Caco-2 (cell line): Measurements from ENCODE around the gene F5. TPM values are rescaled to one million over a fixed set of nuclear protein-coding genes. Genes with fewer than 3 reads are reported as not detected.

Experiments used
- BruUV-seq: library from RNA; stranded (reverse); fragments of 400-500 nt; replicated peaks from 2 replicates; lab custom pipeline; 2021; lab: Mats Ljungman, UMichigan
- CTCF ChIA-PET: fragments of 300-600 bp; sonication (Branson Sonifier 250); formaldehyde crosslinking; loops from one replicate; lab custom pipeline; 2022; ENCODE audit warnings: antibody characterized with exemption; lab: Charles Lee
- POLR2A ChIA-PET: fragments of 300-600 bp; sonication (Branson Sonifier 250); formaldehyde crosslinking; loops from one replicate; lab custom pipeline; 2022; ENCODE audit warnings: antibody characterized with exemption; lab: Charles Lee
- DNase-seq, 2 experiments: peaks; one replicate each; pipeline versions ENCODE4 v3.0.0 to v3.0.0-alpha.2; 2020 to 2022
- H3K27me3 ChIP-seq: replicated peaks from 2 replicates; pipeline ENCODE4 v1.6.0; 2011; ENCODE audit warnings: low read length; ENCODE audit not compliant: control insufficient read depth, insufficient read depth
- H3K36me3 ChIP-seq: 2 replicates; pipeline ENCODE4 v1.5.1; 2011; ENCODE audit warnings: low read length; ENCODE audit not compliant: control insufficient read depth, insufficient read depth
- H3K4me1 ChIP-seq: fragments of 250-450 bp; sonication (Bioruptor Pico); 2 replicates; pipeline ENCODE4 v1.5.1; 2020; ENCODE audit warnings: mild to moderate bottlenecking
- H3K4me3 ChIP-seq: 2 replicates; pipeline ENCODE4 v1.5.1; 2011; ENCODE audit warnings: low read depth, mild to moderate bottlenecking, control low read depth, low read length
- H3K9me3 ChIP-seq: fragments of 250-450 bp; sonication (Bioruptor Pico); 2 replicates; pipeline ENCODE4 v1.5.1; 2020; ENCODE audit warnings: mild to moderate bottlenecking, moderate library complexity
- H3K27ac Mint-ChIP-seq: one replicate; pipeline ENCODE4 v1.8.0; 2022; ENCODE audit warnings: mixed read lengths; ENCODE audit not compliant: unreplicated experiment
- H3K27me3 Mint-ChIP-seq: one replicate; pipeline ENCODE4 v1.8.0; 2022; ENCODE audit warnings: mixed read lengths; ENCODE audit not compliant: insufficient read depth, unreplicated experiment
- H3K36me3 Mint-ChIP-seq: one replicate; pipeline ENCODE4 v1.8.0; 2022; ENCODE audit warnings: mild to moderate bottlenecking, mixed read lengths; ENCODE audit not compliant: insufficient read depth, unreplicated experiment
- H3K4me1 Mint-ChIP-seq: one replicate; pipeline ENCODE4 v1.8.0; 2022; ENCODE audit warnings: low read depth, mixed read lengths; ENCODE audit not compliant: unreplicated experiment
- H3K4me3 Mint-ChIP-seq: one replicate; pipeline ENCODE4 v1.8.0; 2022; ENCODE audit warnings: mild to moderate bottlenecking, moderate library complexity, mixed read lengths; ENCODE audit not compliant: unreplicated experiment
- H3K9me3 Mint-ChIP-seq: one replicate; pipeline ENCODE4 v1.8.0; 2022; ENCODE audit warnings: mixed read lengths; ENCODE audit not compliant: unreplicated experiment
- intact Hi-C: fragments of 100-400 bp; cut with micrococcal nuclease; formaldehyde crosslinking; loops from one replicate; pipeline ENCODE4 v1.10.0; 2022; ENCODE audit not compliant: unreplicated experiment
- total RNA-seq: library from RNA; stranded (reverse); gene quantifications from 2 replicates; pipeline ENCODE4 v1.2.3, GENCODE V29; 2022
- TF ChIP-seq, protein P1 (sequence below), 2 experiments: fragments of 200-600 bp in 1 of 2; IDR thresholded peaks; 1 replicate in 1 of 2; 2 replicates in 1 of 2; pipeline versions ENCODE4 v1.5.1 to v1.8.0; 2011 to 2022; ENCODE audit warnings: antibody characterized with exemption in 1 of 2, control low read depth in 1 of 2, inconsistent platforms in 1 of 2, low read depth in 1 of 2, low read length in 1 of 2, mild to moderate bottlenecking in 1 of 2, moderate library complexity in 1 of 2; ENCODE audit not compliant: insufficient read depth in 1 of 2, severe bottlenecking in 1 of 2, unreplicated experiment in 1 of 2

The F5 gene
- total RNA-seq, 1 experiment from 2014 or later, result 0.50 TPM

DNA sequence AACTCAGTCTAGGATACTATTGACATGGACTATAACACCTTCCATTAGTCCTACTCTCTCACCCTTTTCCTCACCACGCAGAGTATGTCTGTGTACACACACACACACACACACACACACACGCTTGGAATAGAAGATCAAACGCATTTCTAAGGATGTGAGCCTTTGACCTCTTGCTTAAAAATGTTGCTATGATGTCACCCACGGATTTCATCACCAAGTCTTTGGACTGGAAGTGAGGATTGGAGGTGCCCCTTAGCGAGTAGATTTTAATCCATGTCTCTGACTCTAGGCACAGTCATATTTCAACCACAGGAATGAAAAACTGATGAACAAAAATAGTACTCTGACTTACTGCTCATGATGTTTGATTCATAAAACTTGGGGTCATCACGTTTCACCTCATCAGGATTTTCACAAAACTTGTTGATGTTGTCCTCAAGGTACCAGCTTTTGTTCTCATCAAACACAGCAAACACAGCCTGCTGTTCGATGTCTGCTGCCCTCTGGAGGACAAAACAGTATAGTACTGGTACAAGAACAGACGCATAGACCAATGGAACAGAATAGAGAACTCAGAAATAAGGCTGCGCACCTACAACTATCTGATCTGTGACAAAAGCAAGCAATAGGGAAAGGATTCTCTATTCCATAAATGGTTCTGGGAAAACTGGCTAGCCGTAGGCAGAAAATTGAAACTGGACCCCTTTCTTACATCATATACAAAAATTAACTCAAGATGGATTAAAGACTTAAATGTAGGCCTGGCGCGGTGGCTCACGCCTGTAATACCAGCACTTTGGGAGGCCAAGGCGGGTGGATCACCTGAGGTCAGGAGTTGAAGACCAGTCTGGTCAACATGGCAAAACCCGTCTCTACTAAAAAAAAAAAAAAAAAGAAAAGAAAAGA is 39.9 kb downstream of the F5 start:
- BruUV-seq, result no TSS peak
- no peaks in the 10 kb centered on the region for H3K27me3 ChIP-seq
- peaks cover 27% of the 10 kb centered on the region for H3K4me1 ChIP-seq
- intact Hi-C loops, result loop anchor here (1.0 to 5.0 kb wide), 7 partner anchors 17 to 943 kb away; partner anchors contain the start of genes BLZF1, NME7 and SLC19A2
- ChIA-PET CTCF (interaction anchor here (0.5 to 1.6 kb wide), 10 partner anchors 16 to 550 kb away, joined by 3 to 19 read pairs (median 4); partner anchors contain the start of genes F5 and SLC19A2), POLR2A (interaction anchor here (1.3 kb wide), 1 partner anchor 60 kb away, joined by 4 read pairs; the partner anchor contains the start of gene SLC19A2)
- Mint-ChIP-seq H3K4me3 (no peak overlapping the region), H3K9me3 (no peaks in the 10 kb centered on the region), H3K27me3 (no peaks in the 10 kb centered on the region), H3K36me3 (no peaks in the 10 kb centered on the region), H3K27ac (no peak overlapping the region), H3K4me1 (peaks cover 26% of the 10 kb centered on the region)
- H3K9me3 ChIP-seq, result no peaks in the 10 kb centered on the region
- H3K4me3 ChIP-seq, result no peak overlapping the region
- no peaks in the 10 kb centered on the region for H3K36me3 ChIP-seq
- TF ChIP-seq, protein P1, sequence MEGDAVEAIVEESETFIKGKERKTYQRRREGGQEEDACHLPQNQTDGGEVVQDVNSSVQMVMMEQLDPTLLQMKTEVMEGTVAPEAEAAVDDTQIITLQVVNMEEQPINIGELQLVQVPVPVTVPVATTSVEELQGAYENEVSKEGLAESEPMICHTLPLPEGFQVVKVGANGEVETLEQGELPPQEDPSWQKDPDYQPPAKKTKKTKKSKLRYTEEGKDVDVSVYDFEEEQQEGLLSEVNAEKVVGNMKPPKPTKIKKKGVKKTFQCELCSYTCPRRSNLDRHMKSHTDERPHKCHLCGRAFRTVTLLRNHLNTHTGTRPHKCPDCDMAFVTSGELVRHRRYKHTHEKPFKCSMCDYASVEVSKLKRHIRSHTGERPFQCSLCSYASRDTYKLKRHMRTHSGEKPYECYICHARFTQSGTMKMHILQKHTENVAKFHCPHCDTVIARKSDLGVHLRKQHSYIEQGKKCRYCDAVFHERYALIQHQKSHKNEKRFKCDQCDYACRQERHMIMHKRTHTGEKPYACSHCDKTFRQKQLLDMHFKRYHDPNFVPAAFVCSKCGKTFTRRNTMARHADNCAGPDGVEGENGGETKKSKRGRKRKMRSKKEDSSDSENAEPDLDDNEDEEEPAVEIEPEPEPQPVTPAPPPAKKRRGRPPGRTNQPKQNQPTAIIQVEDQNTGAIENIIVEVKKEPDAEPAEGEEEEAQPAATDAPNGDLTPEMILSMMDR (IDR thresholded peaks at IDR 0.05; ENCODE audit: insufficient read depth in 1 of 2, low read depth in 1 of 2, low read length in 1 of 2, severe bottlenecking in 1 of 2, unreplicated experiment in 1 of 2), result peak; percentile 80 to 82
- DNase-seq, result peak; percentile 72 to 80

DNA sequence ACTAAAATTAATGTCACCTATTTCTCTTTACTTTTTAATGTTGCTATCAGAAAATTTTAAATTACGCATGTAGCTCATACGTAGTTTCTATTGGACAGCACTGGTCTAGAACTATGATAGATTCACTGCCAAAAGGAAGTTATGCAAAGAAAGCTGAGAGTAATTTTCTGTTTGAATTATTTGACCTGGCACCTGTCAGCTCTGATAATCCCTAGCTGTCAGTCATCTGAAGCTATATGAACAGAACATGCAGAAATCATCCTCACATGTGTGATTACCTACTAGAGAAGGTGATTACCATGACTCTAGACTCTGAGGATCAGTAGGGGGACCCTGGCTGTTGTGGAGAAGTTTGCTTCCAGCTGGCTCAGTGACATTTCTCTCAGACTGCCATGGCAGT is 40.8 kb downstream of the F5 start:
- Mint-ChIP-seq H3K4me3 (no peak overlapping the region), H3K36me3 (no peaks in the 10 kb centered on the region), H3K27ac (no peak overlapping the region), H3K9me3 (no peaks in the 10 kb centered on the region), H3K4me1 (peaks cover 25% of the 10 kb centered on the region), H3K27me3 (no peaks in the 10 kb centered on the region)
- ChIA-PET CTCF (interaction anchor here (0.9 to 1.5 kb wide), 3 partner anchors 17 to 79 kb away, joined by 3 to 19 read pairs (median 5); no protein-coding TSS in a partner anchor), POLR2A (interaction anchor here (1.3 kb wide), 1 partner anchor 60 kb away, joined by 4 read pairs; the partner anchor contains the start of gene SLC19A2)
- TF ChIP-seq, protein P1 (IDR thresholded peaks at IDR 0.05; ENCODE audit: insufficient read depth in 1 of 2, low read depth in 1 of 2, low read length in 1 of 2, severe bottlenecking in 1 of 2, unreplicated experiment in 1 of 2), result no peak
- no TSS peak for BruUV-seq
- H3K4me1 ChIP-seq, result peaks cover 27% of the 10 kb centered on the region
- DNase-seq, result no peak
- H3K4me3 ChIP-seq, result no peak overlapping the region
- no peaks in the 10 kb centered on the region for H3K27me3 ChIP-seq
- intact Hi-C loops, result loop anchor here (5.0 kb wide), 2 partner anchors 153 to 178 kb away; partner anchors contain the start of genes BLZF1 and NME7
- no peaks in the 10 kb centered on the region for H3K36me3 ChIP-seq
- no peaks in the 10 kb centered on the region for H3K9me3 ChIP-seq

DNA sequence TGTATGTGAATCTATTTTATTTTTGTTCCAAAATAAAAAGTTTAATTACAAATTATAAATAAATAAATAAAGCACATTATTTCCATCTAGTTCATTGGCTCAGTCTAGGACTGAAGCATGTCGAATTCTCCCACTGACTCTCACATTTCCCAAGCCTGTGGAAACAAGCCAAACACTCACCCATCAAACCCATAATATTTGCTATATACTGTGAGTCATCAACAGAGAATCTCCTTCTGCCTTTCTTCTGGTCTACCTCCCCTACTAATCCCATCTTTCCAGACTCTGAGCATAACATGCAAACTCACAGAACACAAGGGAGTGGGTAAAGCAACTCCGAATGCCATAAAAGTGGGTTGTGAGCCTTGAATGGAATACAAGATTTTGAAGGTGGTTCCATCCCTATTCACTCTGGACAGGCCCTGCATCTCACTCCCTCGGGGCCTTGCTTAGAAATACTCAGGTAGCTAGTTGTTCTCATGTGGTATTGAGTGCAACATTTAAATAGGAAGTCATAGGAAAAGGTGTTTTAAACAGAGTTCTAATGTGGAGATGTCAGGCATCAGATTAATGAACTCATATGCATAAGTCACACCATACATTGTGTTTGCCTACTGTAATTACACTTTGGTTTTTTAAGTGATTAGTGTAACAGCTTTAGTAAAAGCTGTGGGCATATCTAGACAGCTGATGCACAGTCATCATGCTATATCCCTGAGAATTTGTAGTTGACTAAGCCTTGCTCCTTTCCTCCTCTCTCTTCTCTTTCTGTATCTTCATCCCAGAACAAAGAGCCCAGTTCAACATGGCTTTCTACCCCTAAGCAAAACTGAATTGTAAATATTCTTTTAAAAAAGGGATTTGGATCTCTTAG is 47.0 kb downstream of the F5 start:
- H3K4me3 ChIP-seq, result no peak overlapping the region
- Mint-ChIP-seq H3K27me3 (no peaks in the 10 kb centered on the region), H3K27ac (peak overlapping the region; percentile 4), H3K4me3 (no peak overlapping the region), H3K4me1 (peaks cover 14% of the 10 kb centered on the region), H3K36me3 (no peaks in the 10 kb centered on the region), H3K9me3 (no peaks in the 10 kb centered on the region)
- ChIA-PET POLR2A (no interaction called here), CTCF (no interaction called here)
- intact Hi-C loops, result no loop called here
- H3K27me3 ChIP-seq, result no peaks in the 10 kb centered on the region
- H3K9me3 ChIP-seq, result no peaks in the 10 kb centered on the region
- TF ChIP-seq, protein P1 (IDR thresholded peaks at IDR 0.05; ENCODE audit: insufficient read depth in 1 of 2, low read depth in 1 of 2, low read length in 1 of 2, severe bottlenecking in 1 of 2, unreplicated experiment in 1 of 2), result no peak
- no TSS peak for BruUV-seq
- H3K36me3 ChIP-seq, result no peaks in the 10 kb centered on the region
- H3K4me1 ChIP-seq, result peaks cover 11% of the 10 kb centered on the region
- no peak for DNase-seq
